Activated T-cell treated with anti-CD3 and anti-CD28 coated beads for 1 hour (primary cell): ENCODE data around the gene RAD51B.

Experiments used
- DNase-seq: peaks from one replicate; pipeline ENCODE4 v3.0.0-alpha.2; 2020; ENCODE audit warnings: low read depth

RAD51B gene

GRCh38 chr14:68528040-68528687, 708.6 kb downstream of the RAD51B start:
- DNase-seq = no peak

GRCh38 chr14:68530443-68530842, 710.9 kb downstream of the RAD51B start:
- no peak for DNase-seq

DNA sequence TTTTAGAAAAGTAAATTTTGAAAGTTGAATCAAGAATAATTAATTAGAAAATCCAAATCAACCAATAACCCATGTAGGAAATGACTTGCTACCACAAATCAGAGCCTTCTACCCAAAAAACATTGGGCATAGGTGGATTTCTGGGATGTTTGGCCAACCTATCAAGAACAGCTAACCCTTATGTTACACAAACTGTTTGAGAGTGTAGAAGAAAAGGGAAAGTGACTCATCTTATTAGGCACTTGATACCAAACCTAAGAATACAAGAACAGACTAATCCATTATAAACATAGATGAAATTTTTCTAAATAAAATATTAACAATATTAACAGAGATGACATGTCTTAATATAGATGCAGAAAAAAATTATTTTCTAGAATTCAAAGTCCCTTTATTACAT, 712.9 kb downstream of the RAD51B start:
- no peak for DNase-seq

DNA sequence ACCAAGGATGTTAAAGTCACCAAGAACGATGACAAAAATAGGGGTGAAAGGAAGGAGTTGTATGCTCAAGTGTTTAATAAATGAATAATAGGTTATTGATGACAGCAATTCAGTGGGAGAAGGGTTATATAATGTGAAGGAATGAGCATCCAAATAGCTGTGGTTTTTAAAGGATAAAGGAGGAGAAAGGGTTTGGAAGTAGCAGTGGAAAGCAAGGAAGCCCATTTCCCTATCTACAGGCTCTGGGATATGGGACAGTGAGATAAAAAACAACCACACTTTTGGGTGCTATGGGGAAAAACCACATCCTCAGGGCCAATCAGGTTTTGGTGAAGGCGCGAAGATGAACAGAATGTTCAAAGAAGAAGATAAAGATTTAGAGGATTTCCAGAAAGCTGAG, 714.7 kb downstream of the RAD51B start:
- no peak for DNase-seq

DNA sequence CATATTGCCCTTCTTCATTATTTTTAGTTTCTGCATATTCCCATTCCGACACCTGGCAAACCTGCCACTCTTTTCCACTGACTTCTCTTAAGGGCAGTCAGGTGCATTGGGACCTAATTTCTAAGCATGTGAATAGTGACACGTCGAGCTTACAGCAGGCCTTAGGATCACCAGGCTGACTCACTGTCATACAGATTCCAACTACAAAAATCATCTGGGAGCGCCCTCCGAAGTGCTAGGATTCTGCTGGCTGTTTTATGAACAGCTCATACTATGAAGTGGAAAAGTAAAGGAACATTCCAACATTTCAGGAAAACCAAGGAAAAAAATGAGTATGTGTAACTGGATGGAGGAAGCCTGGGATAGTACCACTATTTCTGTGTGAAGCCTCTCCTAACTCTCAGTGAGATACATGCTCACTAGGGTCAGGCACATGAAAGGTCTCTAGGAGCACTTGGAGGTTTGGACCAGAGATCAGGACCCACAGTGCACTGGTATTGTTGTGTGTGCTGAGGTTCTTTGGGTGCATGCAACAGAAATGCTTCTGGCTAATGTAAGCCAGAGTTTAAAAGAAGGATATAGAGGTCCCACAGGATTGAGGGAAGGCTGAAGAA, 715.9 kb downstream of the RAD51B start:
- no peak for DNase-seq

GRCh38 chr14:68536018-68536410, 716.4 kb downstream of the RAD51B start:
- no peak for DNase-seq

GRCh38 chr14:68538639-68539038, 719.1 kb downstream of the RAD51B start:
- no peak for DNase-seq

DNA sequence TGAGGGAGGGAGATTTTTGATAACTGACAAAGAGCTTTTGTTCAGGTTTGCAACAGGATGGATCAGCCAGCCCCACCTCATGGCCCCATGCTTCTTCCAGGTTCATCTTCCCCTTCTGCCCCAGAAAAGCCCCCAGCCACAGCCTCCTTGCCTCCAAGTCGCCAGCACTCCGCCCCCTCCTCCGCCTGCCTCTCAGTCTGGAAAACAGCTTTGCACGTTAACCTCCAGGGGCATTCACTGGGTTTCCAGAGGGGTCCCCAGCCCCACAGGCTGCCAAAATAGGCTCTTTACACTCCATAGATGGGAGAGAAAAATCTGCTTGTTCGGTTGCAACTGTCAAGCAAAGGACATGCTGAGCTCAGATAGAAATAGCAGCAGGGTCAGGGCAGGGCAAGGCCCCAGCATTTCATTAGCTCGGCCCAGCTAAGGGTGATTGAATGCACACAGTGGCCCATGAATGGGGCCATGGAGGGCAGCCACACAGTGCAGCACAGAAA, 719.7 kb downstream of the RAD51B start:
- DNase-seq = no peak

DNA sequence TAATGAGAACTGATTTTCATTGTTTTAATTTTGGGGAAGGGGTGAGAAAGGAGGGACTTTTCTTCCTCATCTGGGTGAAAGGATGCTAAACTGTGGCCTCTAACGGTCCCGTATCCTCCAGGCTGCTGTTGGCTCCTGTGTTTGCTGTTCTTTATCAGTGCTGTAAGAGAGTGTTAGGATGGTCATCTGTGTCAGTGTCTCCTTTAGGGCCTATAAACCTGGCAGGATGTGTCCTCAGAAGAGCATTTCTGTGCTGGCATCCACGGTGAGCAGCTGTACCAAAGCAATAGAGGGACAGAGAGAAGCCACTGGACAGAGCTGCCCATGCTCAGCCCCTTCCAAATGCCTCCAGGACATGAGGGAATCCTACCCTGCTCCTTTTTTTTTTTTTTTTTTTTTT, 720.2 kb downstream of the RAD51B start:
- no peak for DNase-seq

DNA sequence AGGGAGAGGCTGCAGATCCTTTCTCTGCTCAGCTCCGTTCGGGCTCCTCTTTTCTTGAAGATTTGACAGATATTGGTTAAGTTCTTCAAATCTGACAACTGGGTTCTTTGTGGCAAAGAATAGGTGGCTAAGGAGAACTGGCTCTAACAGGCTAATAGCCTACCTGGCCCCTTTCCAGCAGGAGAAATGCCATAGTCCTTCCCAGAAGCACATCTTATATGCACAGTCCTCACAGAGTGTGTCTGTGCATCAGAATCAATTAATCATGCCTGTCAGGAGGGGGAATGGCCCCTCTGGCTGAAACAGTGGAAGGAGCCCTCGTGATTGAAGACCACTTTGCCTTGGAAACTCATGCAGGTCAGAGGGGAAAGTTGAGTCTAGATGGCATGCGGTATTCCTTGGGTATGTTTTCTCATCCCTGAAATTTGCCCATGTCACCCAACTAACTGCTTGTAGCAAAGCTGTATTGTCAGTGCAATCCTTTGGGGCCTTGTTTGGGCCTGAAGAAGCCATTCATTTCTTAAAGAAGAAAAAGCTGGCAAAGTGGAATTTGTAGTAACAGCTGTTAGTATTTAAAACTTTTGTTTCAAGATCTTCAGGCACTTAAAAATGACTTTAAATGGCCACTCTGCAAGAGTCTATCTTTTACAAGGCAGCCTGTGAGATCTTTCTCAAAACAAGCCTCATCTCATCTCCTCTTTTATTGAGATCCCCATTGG, 721.8 kb downstream of the RAD51B start:
- DNase-seq = no peak

- no peak for DNase-seq
These were observed 722.8 kb downstream of the RAD51B start for GRCh38 chr14:68542346-68542745.

DNA sequence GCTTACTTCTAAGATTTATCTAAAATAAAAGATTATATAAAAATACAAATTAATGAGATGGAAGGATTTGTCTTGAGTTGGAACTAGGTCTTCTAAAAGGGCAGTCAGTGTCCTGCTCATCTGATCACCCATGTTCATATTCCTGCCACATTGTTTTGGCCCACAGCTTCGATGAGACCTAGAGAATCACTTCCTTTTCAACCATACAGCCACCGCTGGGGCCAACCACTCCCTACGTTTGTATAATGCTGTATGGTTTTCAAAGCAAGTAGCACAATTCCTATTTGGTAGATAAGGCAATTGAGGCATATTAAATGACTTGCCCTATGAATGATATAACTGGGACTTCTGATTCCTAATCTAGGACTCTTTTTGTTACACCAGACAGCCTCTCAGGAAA, 723.9 kb downstream of the RAD51B start:
- no peak for DNase-seq

DNA sequence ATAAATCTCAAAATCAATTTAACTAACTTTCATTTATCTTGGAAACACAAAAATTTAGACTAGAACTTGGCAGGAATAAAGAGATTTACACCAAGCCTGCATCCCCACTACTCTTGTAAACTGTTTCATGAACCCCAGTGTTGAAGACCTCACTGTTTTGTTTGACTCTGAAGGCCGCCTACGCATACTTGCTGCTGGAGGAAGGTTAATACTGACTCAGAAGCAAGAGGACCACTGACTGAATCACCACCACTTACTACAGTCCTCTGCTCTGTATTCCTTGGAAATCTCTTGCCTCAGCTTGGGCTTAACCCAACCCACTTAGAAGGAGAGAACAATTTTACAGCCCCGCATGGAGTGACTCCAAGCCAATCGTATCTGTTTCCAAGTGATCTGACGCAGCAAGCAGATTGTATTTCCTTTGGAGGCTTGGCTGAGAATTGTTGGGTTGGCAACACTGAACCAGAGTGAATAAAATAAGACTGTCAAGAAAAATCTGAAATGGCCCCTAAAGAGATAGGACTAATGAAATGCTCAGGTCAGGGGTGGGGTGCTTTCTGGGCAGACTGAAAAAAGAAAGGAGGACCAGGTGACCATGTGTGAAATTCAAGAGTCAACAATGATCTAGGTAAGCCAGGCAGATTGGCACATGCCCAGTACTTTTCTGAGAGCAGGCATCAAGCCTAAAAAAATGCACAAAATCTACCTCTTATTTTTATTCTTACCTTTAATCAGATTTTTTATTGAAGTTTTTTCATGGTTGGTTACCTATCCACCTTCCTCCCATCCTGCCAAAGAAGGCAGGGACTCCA, 724.7 kb downstream of the RAD51B start:
- DNase-seq = no peak

GRCh38 chr14:68546839-68547238, 727.3 kb downstream of the RAD51B start:
- no peak for DNase-seq

DNA sequence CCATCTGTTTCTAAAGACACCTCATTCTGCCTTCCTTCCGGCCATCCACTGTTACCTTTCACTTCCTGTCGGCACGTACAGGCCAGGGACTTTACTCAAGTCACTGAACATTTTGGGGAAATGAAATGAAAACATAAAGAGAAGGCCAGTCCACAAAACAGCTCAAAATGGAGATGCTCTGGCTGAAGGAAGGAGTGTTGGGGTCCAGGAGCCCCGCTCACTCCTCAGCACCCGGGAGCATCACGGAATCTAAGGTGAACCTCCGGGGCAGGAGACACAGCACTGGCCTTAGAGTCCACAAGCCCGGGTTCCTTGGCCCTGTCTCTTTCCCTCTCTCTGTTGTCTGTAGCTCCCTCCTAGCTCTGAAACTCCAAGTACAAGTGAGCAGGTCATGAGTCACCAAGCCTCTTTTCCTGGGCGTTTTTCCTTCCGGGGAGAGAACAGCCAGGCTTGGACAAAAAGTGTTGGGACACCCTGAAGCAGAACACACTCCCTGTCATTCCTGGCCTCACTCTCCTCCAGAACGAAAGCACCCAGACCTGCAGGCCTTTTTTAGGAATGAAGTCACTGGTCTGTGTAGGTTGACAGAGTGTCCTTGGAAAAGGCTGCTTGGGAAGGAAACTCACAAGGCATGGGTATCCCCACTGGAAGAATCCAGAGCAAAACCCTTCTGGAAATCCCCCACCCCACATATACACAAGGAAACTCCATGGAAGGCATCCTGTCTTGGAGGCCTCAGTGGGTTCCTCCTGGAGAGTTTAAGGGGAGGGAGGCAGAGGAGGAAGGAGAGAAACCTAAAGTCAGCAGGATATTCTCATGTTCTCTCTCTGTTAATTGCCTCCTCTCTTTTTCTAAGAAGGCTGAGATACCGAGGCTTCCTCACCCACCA, 728.0 kb downstream of the RAD51B start:
- DNase-seq = no peak

GRCh38 chr14:68548194-68549076, 728.9 kb downstream of the RAD51B start:
- DNase-seq = no peak

- no peak for DNase-seq
These were observed 730.7 kb downstream of the RAD51B start for GRCh38 chr14:68550338-68550715.

DNA sequence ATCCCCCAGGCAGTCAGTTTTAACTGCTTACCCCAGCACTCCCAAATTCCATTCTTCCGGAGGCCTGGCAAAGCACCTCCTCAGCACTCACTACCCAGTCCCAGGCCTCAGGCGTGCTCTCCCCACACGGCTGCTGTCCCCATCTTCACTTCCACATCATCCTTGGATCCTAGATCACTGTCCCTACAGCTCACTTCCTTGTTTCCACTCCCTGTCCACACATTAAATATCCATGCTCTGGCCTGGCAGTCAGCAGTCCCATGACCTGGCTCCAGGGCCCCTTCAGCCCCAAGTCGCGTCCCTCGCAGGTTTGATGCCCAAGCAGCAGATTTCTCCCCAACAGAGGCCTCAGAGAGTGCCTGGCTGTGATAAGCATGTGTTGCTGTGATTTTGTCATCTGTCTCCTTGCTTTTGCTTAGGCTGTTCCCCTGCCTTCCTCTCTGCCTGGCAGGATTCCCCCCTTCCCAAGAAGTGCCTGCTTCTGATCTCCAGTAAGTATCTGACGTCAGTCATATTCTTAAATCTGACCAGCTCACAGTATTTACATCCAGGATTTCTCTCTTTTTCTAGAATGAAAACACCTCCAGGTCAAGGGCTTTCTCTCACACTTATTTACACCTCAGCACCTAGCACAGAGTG, 731.6 kb downstream of the RAD51B start:
- no peak for DNase-seq

GRCh38 chr14:68552075-68552474, 732.5 kb downstream of the RAD51B start:
- DNase-seq = no peak

- no peak for DNase-seq
These were observed 733.0 kb downstream of the RAD51B start for GRCh38 chr14:68552602-68553001.
